Erythroblast (primary cell): ENCODE data around the gene PHKG2.

ENCODE experiments used
- DNase-seq, 2 experiments: peaks; one replicate each; lab custom pipeline; 2025; lab: John Stamatoyannopoulos, UW
- GATA1 ChIP-seq: IDR thresholded peaks from 2 replicates; pipeline ENCODE4 v1.6.1; 2011; ENCODE audit warnings: low read depth, mild to moderate bottlenecking, control low read depth, low read length, moderate library complexity
- POLR2A ChIP-seq: IDR thresholded peaks from 2 replicates; pipeline ENCODE4 v1.6.1; 2011; ENCODE audit warnings: mild to moderate bottlenecking, low read length

PHKG2 gene

DNA sequence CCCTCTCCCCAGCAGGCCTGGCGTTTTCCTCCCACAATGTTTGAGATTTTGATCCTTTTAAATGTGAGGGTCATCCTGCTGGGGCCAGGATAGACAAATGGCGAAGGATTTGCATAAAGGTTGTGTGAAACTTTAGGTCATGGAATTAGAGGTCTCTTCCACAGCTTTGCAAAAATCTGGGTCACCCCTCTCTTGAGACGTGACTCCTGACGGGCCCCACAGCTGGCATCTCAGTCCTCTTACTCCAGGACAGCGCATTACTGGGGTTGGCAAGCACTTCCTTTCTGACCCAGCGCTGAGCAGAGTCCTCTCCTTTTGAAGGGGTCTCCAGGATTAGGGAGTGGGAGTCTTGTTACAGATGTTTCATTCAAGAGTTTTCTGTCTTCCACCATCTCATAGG, 31.4 kb downstream of the PHKG2 start:
- TF ChIP-seq POLR2A (no peak), GATA1 (no peak)
- no peak for DNase-seq

DNA sequence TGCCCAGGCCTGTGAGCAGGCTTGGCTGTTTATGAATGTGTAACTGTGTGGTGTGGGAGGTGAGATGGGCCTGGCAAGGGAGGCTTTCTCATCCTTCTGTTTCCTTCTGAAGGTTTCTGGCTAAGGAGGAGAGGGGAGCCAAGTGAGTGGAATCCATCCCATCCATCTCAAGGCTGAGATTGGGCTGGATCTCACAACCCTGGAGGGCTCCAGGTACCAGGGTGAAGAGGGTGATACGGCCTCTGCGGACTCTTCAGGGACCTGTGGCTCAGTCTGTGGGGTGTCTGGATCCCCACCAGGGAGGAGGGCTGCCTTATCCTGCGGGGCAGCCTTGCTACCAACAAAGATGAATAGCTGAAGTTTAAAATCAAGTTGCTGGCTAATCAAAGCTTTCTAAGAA, 31.8 kb downstream of the PHKG2 start:
- TF ChIP-seq GATA1, result no peak
- no peak for TF ChIP-seq POLR2A
- DNase-seq, result no peak

DNA sequence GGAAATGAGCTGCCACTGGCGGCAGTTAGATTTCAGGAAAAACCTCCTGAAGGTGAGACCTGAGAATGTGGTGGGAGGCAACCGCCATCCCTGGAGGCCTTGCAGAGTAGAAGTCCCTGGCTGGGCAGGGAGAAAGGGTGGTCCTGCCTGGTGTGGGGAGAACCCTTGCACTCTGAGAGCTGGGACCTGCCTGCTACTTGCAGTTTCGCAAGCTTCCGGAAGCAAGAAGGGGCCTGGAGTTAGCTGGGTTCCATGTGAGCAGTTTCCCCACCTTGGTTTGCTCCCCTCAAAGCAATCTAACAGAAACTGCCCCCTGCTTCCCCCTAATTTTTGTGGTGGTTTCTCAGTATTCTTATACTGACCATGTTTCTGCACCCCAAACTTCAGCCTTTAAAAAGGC, 32.3 kb downstream of the PHKG2 start:
- no peak for DNase-seq
- TF ChIP-seq GATA1 (no peak), POLR2A (no peak)

DNA sequence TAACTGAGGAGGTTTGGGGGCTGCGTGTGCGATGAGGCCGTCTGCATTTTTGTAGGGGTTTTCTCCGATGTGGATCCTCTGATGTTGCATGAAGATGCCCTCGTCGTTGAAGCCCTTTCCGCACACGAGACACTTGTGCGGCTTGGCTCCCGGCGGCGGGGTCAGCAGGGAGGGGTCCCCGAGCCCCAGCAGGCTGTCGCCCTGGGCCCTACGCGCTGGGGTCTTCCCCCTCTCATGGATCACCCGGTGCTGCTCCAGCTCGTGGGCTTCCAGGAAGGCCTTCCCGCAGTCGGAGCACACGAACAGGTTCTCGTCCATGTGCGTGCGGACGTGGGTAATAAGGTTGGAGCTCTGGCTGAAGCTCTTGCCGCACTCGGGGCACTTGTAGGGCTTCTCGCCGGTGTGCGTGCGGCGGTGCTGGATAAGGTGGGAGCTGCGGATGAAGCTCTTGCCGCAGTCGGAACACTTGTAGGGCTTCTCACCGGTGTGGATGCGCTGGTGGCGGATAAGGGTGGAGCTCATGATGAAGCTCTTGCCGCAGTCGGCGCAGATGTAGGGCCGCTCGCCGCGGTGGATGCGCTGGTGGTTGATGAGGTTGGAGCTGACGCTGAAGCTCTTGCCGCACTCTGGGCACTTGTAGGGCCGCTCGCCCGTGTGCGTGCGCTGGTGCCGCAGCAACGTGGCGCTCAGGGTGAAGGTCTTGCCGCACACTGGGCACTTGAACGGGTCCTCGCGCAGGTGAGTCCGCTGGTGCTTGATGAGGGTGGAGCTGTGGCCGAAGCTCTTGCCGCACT, 34.5 kb downstream of the PHKG2 start:
- no peak for DNase-seq

DNA sequence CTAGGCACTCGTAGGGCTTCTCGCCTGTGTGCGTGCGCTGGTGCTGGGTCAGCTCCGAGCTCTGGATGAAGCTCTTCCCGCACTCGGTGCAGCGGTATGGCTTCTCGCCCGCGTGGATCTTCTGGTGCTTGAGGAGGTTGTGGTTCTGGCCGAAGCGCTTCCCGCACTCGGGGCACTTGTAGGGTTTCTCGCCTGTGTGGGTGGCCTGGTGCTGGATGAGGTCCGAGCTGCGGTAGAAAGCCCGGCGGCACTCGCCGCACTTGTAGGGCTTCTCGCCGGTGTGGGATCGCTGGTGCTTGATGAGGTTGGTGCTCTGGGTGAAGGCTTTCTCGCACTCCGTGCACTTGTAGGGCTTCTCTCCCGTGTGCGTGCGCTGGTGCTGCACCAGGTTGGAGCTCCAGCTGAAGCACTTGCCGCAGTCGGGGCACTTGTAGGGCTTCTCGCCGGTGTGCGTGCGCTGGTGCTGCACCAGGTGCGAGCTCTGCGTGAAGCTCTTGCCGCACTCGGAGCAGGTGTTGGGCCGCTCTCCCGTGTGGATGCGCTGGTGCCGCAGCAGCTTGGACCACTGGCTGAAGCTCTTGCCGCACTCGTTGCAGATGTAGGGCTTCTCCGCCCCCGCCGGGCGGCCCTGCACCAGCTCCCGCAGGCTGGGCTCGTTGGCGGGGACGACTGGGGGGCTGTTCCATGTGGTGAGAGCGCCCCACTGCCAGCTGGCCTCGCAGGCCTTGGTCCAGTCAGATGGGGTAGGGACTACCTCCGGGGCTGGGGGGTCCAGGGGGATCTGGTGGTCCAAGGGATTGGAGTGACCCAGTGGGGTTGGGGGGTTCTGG, 35.3 kb downstream of the PHKG2 start:
- no peak for DNase-seq
- no peak for TF ChIP-seq GATA1
- TF ChIP-seq POLR2A, result no peak

More for the DNA sequence above, 34.5 kb downstream of the PHKG2 start:
- TF ChIP-seq POLR2A (no peak), GATA1 (no peak)

DNA sequence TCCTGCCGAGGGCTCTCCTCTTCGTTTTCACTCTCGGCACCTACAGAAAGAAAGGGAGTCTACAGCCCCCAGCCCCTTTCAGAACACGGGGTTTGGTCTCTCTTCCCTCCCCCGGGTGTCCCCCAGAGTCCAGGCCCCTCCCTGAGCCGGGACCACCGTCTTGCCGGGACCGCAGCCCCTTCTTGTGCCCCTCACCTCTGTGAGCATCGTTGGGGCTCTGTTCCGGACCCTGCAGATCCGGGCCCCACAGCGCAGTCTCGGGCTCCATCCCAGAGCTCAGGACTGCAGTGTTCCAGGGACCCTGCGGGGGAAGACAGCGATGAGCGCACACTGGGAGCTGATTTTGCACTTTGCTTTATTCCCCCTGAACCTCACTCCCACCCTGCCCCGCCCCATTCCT, 36.0 kb downstream of the PHKG2 start:
- no peak for DNase-seq
- TF ChIP-seq POLR2A, result no peak
- no peak for TF ChIP-seq GATA1

DNA sequence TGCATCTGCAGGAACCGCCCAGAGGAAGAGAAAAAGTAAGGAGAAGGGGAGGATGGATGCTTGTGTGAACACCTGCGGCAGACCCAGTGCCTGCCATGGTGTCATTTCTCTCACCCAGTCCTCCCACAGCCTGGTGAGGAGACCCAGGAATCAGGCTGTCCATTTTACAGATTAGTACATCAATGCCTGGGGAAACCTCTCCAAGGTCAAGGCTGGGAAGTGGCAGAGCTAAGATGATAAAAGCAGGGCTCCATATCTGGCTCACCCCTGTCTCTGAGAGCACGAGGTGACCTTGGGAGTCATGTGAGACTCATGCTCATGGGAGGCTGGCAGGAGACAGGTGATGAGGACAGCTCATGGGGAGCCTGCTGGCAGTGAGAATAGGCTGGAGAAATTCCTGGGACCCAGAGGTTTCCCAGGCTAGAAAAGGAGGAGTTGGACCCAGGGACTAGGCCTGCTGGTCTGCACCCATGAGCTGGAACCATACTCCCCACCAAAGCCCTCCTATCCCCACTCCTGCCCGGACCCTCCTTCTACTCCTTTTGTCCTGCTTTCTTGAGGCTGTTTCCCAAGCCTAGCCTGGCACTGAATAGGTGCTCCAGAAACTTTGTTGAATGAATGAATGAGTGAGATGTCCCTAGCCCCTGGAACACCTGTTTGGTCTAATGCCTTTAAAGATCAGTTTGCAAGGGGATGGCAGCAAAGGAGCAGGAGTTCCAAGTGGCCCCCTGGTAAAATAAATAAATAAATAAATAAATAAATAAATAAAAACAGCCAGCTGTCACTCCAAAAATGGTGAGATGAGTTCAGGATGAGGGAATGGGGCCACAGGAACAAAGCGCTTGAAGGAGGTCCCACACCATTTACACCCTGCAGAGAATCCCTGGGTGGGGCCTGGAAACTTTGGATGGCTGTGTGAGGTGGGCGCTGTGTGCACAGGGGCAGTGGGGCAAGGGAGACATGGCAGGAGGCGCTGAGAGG, 37.2 kb downstream of the PHKG2 start:
- no peak for DNase-seq
- TF ChIP-seq GATA1, result no peak
- no peak for TF ChIP-seq POLR2A

DNA sequence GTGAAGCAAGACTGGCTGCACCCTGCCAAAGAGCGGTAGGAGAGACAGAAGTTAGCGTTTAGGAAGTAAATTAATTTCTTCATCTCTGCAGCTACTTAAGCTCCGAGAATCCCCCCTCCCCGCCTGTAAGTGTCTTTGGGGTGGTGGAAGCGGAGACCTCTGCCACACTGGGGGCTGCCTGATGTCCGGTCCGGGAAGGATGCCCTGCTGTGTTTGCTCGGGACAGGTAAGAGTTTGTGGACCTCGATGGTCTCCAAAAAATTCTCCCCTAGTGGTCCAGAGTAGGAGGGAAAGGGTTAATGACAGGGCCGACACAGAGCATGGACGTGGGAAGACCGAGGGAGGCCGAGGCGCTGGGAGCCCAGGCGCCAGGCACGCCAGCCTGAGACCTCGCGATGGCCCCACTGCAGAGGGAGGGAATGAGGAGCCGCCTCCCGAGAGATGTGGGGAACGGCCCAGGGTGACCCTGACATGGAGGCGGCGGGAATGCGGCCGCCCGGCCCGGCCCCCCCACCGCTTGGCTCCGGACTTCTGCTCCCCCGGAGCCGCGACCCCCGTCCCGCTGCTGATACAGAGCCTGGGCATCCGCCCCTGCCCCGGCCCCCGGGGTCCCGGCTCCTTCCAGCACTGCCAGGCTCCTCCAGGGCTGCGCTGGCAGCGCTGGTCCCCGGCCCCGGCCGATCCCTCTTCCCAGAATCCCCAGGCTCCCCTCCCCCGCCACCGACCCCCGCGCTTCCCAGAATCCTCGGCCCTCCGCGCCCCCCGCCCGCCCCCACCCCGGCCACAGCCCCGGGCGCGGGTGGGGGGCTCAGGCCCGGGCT, 38.1 kb downstream of the PHKG2 start:
- TF ChIP-seq POLR2A (no peak), GATA1 (no peak)
- DNase-seq, result no peak

DNA sequence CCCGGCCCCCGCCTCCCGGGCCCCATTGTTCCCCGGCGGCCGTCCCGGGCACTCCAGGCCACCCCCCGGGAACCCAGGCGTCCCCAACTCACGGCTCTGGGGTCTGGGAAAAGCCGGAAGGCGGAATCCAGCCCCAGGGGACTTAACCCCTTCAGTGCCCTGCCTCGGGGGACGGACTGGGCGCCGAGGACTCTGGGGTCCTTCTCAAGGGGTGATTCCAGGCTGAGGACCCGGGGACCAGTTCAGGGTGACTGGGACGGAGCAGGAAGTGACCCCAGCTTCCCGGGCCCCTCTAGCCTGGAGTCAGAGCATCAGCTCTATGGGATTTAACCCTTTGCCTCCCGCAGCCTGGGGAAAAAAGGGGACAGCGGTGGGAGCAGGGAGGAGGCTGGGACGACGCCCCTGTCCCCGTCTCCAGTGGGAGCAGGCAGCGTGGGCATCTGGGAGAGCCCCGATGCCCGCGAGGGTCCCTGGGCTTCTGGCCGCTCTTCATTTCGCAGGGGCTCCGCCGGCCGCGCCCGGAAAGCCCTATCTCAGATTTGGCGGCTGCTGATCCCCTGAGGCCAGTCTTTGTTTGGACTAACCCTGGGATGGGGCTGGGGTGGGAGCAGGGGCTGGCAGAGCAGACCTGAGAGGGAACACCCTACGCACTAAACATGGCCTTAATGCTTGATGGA, 38.8 kb downstream of the PHKG2 start, which contains the start of gene ZNF629:
Gene ZNF629, minus strand, starts transcription at position 270 of the 677 bp plus-strand sequence. CDS start 2,723 bp downstream, outside the sequence.
- peak in 1 of 2 experiments; percentile 66 for DNase-seq
- TF ChIP-seq GATA1 (no peak), POLR2A (no peak)

DNA sequence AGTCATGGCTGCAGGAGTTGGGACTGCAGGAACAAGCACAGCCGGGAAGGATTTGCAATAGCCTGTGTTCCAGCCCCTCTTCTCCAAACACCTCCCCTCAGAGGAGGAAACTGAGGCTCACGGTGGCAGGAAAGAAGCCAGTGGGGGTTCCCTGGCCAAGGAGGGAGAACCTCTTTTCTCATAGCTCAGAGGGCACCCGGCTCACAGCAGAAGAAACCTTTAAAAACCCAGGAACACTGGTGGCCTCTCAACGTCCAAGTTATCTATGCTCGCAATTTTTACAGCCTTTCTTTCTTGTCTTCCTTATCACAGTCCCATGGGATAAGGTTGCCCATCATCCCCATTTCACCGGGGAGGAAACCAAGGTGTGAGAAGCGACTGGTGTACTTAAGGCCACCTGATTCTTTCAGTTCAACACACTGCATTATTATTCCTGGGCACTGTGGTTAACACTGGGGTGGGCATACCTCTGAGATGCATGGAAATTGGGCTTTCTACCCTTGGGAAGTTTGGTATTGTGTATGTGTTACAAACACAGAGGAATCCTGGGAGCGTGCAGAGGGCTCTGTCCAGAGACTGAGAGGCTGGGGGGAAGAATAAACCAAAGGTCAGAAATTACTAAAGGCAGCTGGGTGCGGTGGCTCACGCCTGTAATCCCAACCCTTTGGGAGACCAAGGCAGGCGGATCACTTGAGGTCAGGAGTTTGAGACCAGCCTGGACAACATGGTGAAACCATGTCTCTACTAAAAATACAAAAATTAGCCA, 39.6 kb downstream of the PHKG2 start:
- no peak for TF ChIP-seq GATA1
- no peak for TF ChIP-seq POLR2A
- DNase-seq, result no peak

DNA sequence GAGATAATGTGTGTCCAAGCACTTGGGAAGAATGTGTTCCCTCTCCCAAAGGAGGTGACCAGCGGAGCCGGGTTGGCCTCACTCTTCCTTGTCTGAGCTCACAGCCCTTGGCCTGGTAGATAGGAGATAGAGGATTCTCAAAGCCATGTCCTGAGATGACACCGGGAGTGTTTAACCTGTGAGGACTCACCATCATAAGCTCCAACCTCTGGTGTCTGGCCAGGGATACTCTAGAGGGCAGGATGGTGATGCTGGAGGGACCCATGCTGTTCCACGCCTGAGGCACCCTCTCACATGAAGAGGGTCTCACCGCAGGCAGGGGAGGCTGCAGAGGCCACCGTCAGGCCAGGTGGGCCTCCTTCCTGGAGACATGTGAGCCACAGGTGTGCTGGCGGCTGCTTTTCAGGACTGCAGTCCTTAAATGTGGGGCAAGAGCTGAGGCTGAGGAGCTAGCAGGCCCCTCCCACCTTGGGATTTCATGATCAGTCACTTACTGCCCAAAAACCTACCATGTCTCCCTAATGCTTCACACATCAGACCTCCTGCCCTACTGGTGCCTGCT, 45.4 kb downstream of the PHKG2 start:
- DNase-seq, result no peak
- TF ChIP-seq POLR2A (no peak), GATA1 (no peak)
